Endothelial cell of umbilical vein (primary cell): ENCODE data around the gene ARHGAP28.

Experiments
- CTCF ChIP-seq, 2 donors: IDR thresholded peaks; 1 replicate in 1 of 2; 2 replicates in 1 of 2; pipeline ENCODE4 v1.5.1; 2011; ENCODE audit warnings: low read length in 2 of 2, mild to moderate bottlenecking in 2 of 2, moderate library complexity in 2 of 2, control low read depth in 1 of 2, inconsistent platforms in 1 of 2, low read depth in 1 of 2; ENCODE audit not compliant: insufficient read depth in 1 of 2; ENCODE audit errors: extremely low read depth in 1 of 2
- EZH2 ChIP-seq: IDR thresholded peaks from 2 replicates; pipeline ENCODE4 v1.6.1; 2012; ENCODE audit warnings: borderline replicate concordance, low read depth, mild to moderate bottlenecking, moderate library complexity, low read length, inconsistent platforms; ENCODE audit not compliant: severe bottlenecking
- FOS ChIP-seq: IDR thresholded peaks from 2 replicates; pipeline ENCODE4 v1.6.1; 2011; ENCODE audit warnings: mild to moderate bottlenecking, low read length, moderate library complexity, borderline replicate concordance; ENCODE audit not compliant: insufficient read depth
- JUN ChIP-seq: IDR thresholded peaks from 2 replicates; pipeline ENCODE4 v1.6.1; 2011; ENCODE audit warnings: borderline replicate concordance, low read depth; ENCODE audit not compliant: insufficient read length, insufficient read depth

GRCh38 chr18:6708890-6709289 lies 20.6 kb upstream of the ARHGAP28 start:
- no peak for TF ChIP-seq CTCF (IDR thresholded peaks at IDR 0.05; ENCODE audit: extremely low read depth in 1 of 2, insufficient read depth in 1 of 2, low read depth in 1 of 2, low read length in 2 of 2)
- TF ChIP-seq EZH2 = no peak
- TF ChIP-seq JUN = no peak
- TF ChIP-seq FOS = no peak
